Naive thymus-derived CD8-positive, alpha-beta T cell (primary cell): ENCODE results near the gene ANAPC15. TPM values are rescaled to one million over a fixed set of nuclear protein-coding genes. Genes with fewer than 3 reads are reported as not detected.
A peak's percentile ranks its signal among the peaks of the same experiment; 100 is the strongest.

ENCODE experiments used
- ATAC-seq, 2 donors: fragments of 150-1000 bp; cut with Tn5 transposase in 1 of 2; sonication (Bioruptor Pico), chemical (Tn5 transposase) in 1 of 2; 1 replicate in 1 of 2; 2 replicates in 1 of 2; pipeline ENCODE4 v1.10.0; 2021; ENCODE audit warnings: mild to moderate bottlenecking in 2 of 2, moderate library complexity in 2 of 2
- POLR2A ChIA-PET: fragments of 350-600 bp; sonication (Branson Sonifier 250); formaldehyde crosslinking; loops from one replicate; lab custom pipeline; 2021; ENCODE audit warnings: antibody characterized with exemption; lab: Charles Lee
- DNase-seq, 10 donors: peaks; one replicate each; pipeline versions ENCODE4 v3.0.0 to v3.0.0-alpha.2; 2020 to 2022
- H3K27ac Mint-ChIP-seq, 10 donors: one replicate each; pipeline ENCODE4 v1.8.0; 2020 to 2022; ENCODE audit warnings: mild to moderate bottlenecking in 10 of 10, mixed read lengths in 10 of 10, moderate library complexity in 4 of 10, inconsistent platforms in 1 of 10
- H3K27me3 Mint-ChIP-seq, 5 donors: one replicate each; pipeline ENCODE4 v1.8.0; 2021 to 2022; ENCODE audit warnings: mixed read lengths in 5 of 5
- H3K36me3 Mint-ChIP-seq, 3 donors: one replicate each; pipeline ENCODE4 v1.8.0; 2020 to 2022; ENCODE audit warnings: mixed read lengths in 3 of 3, mild to moderate bottlenecking in 2 of 3, inconsistent platforms in 1 of 3
- H3K4me1 Mint-ChIP-seq, 4 donors: one replicate each; pipeline ENCODE4 v1.8.0; 2021 to 2022; ENCODE audit warnings: mixed read lengths in 4 of 4
- H3K4me3 Mint-ChIP-seq, 10 donors: one replicate each; pipeline ENCODE4 v1.8.0; 2020 to 2022; ENCODE audit warnings: mild to moderate bottlenecking in 10 of 10, mixed read lengths in 10 of 10, moderate library complexity in 6 of 10, inconsistent platforms in 1 of 10
- H3K9me3 Mint-ChIP-seq, 9 donors: one replicate each; pipeline ENCODE4 v1.8.0; 2020 to 2022; ENCODE audit warnings: mixed read lengths in 9 of 9, mild to moderate bottlenecking in 3 of 9, inconsistent platforms in 1 of 9, moderate library complexity in 1 of 9
- microRNA-seq: library from miRNA; unstranded; fragments of <30 nt; microRNA quantifications from one replicate; pipeline ENCODE4 v1.2.0, GENCODE V29; 2022; ENCODE audit warnings: borderline microRNAs expressed
- polyA plus RNA-seq, 3 donors: library from polyadenylated mRNA; unstranded; fragments of 300-500 nt; fragmentation: Illumina TruSeq; gene quantifications; one replicate each; pipeline ENCODE4 v1.2.3, GENCODE V29; 2021
- total RNA-seq, 8 experiments: library from RNA in 2 of 8; stranded (reverse) in 2 of 8; gene quantifications; one replicate each; pipeline ENCODE4 v1.2.3 and lab custom pipeline; 2021 to 2026

ANAPC15 gene
- total and polyA plus RNA-seq, 5 experiments from 2014 or later, result 52.9 to 102 (median 81.7) TPM

DNA sequence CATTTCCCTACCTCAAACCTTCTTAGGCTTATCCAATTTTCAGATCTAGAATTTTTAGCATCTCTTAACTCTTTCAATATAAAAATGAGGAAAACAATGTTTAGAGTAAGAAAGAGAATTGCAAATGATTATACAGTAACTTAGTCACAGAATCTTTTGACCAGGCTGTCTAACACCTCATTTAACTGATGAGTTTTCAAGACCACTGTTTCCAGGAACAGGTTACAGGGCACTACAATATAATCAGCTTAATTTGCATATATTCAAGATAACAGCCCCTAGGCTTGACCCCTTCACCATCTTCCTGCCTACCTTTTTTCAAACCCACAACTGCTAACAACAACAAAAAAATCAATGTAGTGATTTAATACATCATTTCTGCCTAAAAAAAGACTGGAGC, 44.8 kb downstream of the ANAPC15 start:
- H3K27me3 Mint-ChIP-seq, result no peaks in the 10 kb centered on the region
- H3K9me3 Mint-ChIP-seq, result no peaks in the 10 kb centered on the region
- H3K4me1 Mint-ChIP-seq, result peaks cover 16 to 49% (median 17%) of the 10 kb centered on the region in 4 donors
- H3K27ac Mint-ChIP-seq, result peak overlapping the region in 2 of 10 donors; percentile 37 to 58
- H3K36me3 Mint-ChIP-seq, result peaks cover 0 to 29% (median 5%) of the 10 kb centered on the region in 3 donors
- H3K4me3 Mint-ChIP-seq, result no peak overlapping the region
- POLR2A ChIA-PET, result interaction anchor here (0.6 to 1.4 kb wide), 3 partner anchors 14 to 27 kb away, joined by 3 to 4 read pairs (median 3); no protein-coding TSS in a partner anchor
- ATAC-seq (no peak), DNase-seq (no peak)

DNA sequence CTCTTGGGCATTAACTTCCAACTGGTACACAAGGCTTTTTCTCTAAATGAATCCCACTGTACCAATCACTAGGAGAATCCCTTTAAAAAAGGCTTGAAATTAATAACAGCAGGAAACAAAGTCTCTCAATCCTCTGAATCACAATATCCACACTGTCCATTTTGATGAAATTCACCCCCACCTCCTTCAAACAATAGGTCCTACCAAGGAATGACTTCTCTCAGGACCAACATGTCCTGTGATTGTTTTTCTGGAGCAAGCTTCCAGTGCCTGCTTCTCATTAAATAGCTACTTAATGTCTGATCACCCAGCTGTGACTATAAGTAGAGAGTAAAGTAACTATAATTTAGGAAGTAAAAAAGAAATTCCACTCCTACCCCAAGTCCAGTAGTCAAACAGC, 45.2 kb downstream of the ANAPC15 start:
- Mint-ChIP-seq H3K27ac (no peak overlapping the region), H3K27me3 (no peaks in the 10 kb centered on the region), H3K4me3 (no peak overlapping the region), H3K9me3 (no peaks in the 10 kb centered on the region), H3K4me1 (peaks cover 13 to 45% (median 15%) of the 10 kb centered on the region in 4 donors), H3K36me3 (peaks cover 0 to 31% (median 6%) of the 10 kb centered on the region in 3 donors)
- POLR2A ChIA-PET, result interaction anchor here (0.6 to 1.4 kb wide), 2 partner anchors 25 to 27 kb away, joined by 3 to 4 read pairs; no protein-coding TSS in a partner anchor
- DNase-seq (no peak), ATAC-seq (no peak)

DNA sequence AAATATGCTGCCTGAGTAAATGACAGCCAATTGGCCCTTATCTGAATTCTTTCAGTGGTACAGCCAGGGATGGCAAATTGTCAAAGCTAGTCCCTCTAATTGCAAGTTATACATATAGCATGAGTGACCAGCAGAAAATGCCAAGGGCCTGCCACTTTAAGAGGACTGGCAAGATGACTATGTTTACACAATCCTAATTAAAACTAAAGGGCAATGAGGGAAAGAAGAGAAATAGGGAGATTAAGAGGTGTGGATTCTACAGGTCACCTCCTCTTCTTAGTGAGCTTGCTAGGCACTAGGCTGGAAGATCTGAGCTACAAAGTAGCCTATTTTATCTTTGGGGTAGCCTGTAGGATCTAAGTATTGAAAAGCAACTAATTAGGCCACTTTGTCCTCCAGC, 45.6 kb downstream of the ANAPC15 start:
- H3K27ac Mint-ChIP-seq, result no peak overlapping the region
- H3K9me3 Mint-ChIP-seq, result no peaks in the 10 kb centered on the region
- peaks cover 0 to 34% (median 9%) of the 10 kb centered on the region in 3 donors for H3K36me3 Mint-ChIP-seq
- ATAC-seq (no peak), DNase-seq (no peak)
- POLR2A ChIA-PET, result interaction anchor here (0.6 kb wide), 2 partner anchors 37 to 264 kb away, joined by 3 read pairs; no protein-coding TSS in a partner anchor
- no peaks in the 10 kb centered on the region for H3K27me3 Mint-ChIP-seq
- peaks cover 10 to 42% (median 12%) of the 10 kb centered on the region in 4 donors for H3K4me1 Mint-ChIP-seq
- H3K4me3 Mint-ChIP-seq, result no peak overlapping the region

DNA sequence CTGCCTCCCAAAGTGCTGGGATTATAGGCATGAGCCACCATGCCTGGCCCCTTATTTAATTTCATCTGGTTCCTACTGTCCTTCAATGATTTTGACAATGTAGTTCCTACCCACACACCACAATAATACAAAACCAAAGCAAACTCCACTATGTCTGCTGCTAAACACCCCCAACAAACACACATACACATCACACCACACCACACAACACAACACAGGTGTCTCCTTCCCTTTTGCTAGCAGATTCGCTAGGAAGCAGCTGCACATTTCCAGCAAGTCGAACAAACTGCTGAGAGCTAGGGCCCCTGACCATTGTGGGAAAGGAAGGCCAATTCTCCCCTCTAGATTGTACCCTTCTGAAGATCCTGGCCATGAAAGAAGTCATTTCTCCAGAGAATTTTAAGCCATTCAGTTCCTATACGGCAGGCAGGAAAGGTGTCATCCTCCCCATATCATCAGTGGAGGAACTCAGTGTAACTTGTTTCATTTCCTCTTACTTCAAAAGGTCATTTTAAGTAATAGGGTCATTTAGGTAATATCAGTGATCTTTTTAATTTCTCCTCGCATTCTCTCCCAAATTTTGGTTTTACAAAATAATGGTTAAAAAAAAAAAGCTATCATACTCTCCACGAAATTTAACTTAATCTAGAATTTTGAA, 50.6 kb downstream of the ANAPC15 start:
- peak overlapping the region in 1 of 10 donors; percentile 16 for H3K4me3 Mint-ChIP-seq

More for the DNA sequence above, 50.6 kb downstream of the ANAPC15 start:
- H3K36me3 Mint-ChIP-seq, result peaks cover 0 to 26% (median 5%) of the 10 kb centered on the region in 3 donors
- POLR2A ChIA-PET, result no interaction called here
- ATAC-seq (no peak), DNase-seq (no peak)
- H3K27ac Mint-ChIP-seq, result peak overlapping the region in 4 of 10 donors; percentile 8 to 48 (median 41)
- H3K4me1 Mint-ChIP-seq, result peaks cover 0 to 4% (median 0%) of the 10 kb centered on the region in 4 donors
- no peaks in the 10 kb centered on the region for H3K27me3 Mint-ChIP-seq
- no peaks in the 10 kb centered on the region for H3K9me3 Mint-ChIP-seq

Small RNAs within 50 kb of the gene (microRNA-seq; reads per million reads assigned to microRNA genes)
- not detected for gene MIR3165

Other genes starting within 250 kb of the ANAPC15 start
- not detected for gene DEFB131B, start 234.2 kb downstream of the ANAPC15 start, total RNA-seq
- gene DEFB131B, start 234.2 kb downstream of the ANAPC15 start, polyA plus RNA-seq, result not detected
- gene XNDC1N, start 184.1 kb downstream of the ANAPC15 start, total RNA-seq, result 10 to 100 TPM; 24.3 to 26.5 TPM
- 1 to 10 TPM; 2.6 to 7.4 (median 6.2) TPM for gene XNDC1N, start 184.1 kb downstream of the ANAPC15 start, polyA plus RNA-seq
- gene RNF121, start 183.6 kb downstream of the ANAPC15 start, total RNA-seq, result 10 to 100 TPM; 26.1 to 32.0 TPM
- 1 to 10 TPM; 5.7 to 9.4 (median 7.7) TPM for gene RNF121, start 183.6 kb downstream of the ANAPC15 start, polyA plus RNA-seq
- gene IL18BP, start 113.8 kb downstream of the ANAPC15 start, total RNA-seq, result 10 to 100 TPM; 15.1 to 19.6 TPM
- 10 to 100 TPM in 1 of 3 donors, 1 to 10 TPM in 2; 7.4 to 15.8 (median 8.6) TPM for gene IL18BP, start 113.8 kb downstream of the ANAPC15 start, polyA plus RNA-seq
- gene NUMA1, start 32.2 kb downstream of the ANAPC15 start, total RNA-seq, result 100 to 1,000 TPM; 436 to 442 TPM
- 100 to 1,000 TPM in 1 of 3 donors, 10 to 100 TPM in 2; 12.0 to 119 (median 30.6) TPM for gene NUMA1, start 32.2 kb downstream of the ANAPC15 start, polyA plus RNA-seq
- 1 to 10 TPM; 5.0 to 6.6 TPM for gene LRRC51, start 31.8 kb downstream of the ANAPC15 start, total RNA-seq
- 1 to 10 TPM; 1.5 to 3.1 (median 2.5) TPM for gene LRRC51, start 31.8 kb downstream of the ANAPC15 start, polyA plus RNA-seq
- gene LAMTOR1, start 9.4 kb downstream of the ANAPC15 start, total RNA-seq, result 10 to 100 TPM; 66.8 to 68.6 TPM
- 10 to 100 TPM; 78.0 to 87.7 (median 78.6) TPM for gene LAMTOR1, start 9.4 kb downstream of the ANAPC15 start, polyA plus RNA-seq
- not detected for gene TOMT, start 6.8 kb downstream of the ANAPC15 start, total RNA-seq
- not detected for gene TOMT, start 6.8 kb downstream of the ANAPC15 start, polyA plus RNA-seq
- gene FOLR3, start 23.0 kb upstream of the ANAPC15 start, total RNA-seq, result not detected
- gene FOLR3, start 23.0 kb upstream of the ANAPC15 start, polyA plus RNA-seq, result not detected
- gene FOLR1, start 79.4 kb upstream of the ANAPC15 start, total RNA-seq, result not detected
- not detected for gene FOLR1, start 79.4 kb upstream of the ANAPC15 start, polyA plus RNA-seq
- 1 to 10 TPM in 1 of 2 experiments, under 1 TPM in 1; 0.31 to 1.0 TPM for gene FOLR2, start 104.1 kb upstream of the ANAPC15 start, total RNA-seq
- not detected for gene FOLR2, start 104.1 kb upstream of the ANAPC15 start, polyA plus RNA-seq
- 100 to 1,000 TPM; 154 to 162 TPM for gene INPPL1, start 112.1 kb upstream of the ANAPC15 start, total RNA-seq
- 1 to 10 TPM; 6.0 to 8.6 (median 6.1) TPM for gene INPPL1, start 112.1 kb upstream of the ANAPC15 start, polyA plus RNA-seq
- not detected for gene PHOX2A, start 131.5 kb upstream of the ANAPC15 start, total RNA-seq
- gene PHOX2A, start 131.5 kb upstream of the ANAPC15 start, polyA plus RNA-seq, result not detected